HG02870 (cell line): ENCODE measurements around the gene FAM3A.
"Not testable (repeated sequence)": the region's sequence is repeated elsewhere in the genome, so short reads cannot be mapped to it uniquely, and the experiment has no call there.

ENCODE experiments used
- ATAC-seq: cut with Tn5 transposase; IDR thresholded peaks from one replicate; pipeline ENCODE4 v1.9.1; 2021; ENCODE audit warnings: mild to moderate bottlenecking, moderate library complexity; ENCODE audit not compliant: unreplicated experiment

Gene FAM3A

DNA sequence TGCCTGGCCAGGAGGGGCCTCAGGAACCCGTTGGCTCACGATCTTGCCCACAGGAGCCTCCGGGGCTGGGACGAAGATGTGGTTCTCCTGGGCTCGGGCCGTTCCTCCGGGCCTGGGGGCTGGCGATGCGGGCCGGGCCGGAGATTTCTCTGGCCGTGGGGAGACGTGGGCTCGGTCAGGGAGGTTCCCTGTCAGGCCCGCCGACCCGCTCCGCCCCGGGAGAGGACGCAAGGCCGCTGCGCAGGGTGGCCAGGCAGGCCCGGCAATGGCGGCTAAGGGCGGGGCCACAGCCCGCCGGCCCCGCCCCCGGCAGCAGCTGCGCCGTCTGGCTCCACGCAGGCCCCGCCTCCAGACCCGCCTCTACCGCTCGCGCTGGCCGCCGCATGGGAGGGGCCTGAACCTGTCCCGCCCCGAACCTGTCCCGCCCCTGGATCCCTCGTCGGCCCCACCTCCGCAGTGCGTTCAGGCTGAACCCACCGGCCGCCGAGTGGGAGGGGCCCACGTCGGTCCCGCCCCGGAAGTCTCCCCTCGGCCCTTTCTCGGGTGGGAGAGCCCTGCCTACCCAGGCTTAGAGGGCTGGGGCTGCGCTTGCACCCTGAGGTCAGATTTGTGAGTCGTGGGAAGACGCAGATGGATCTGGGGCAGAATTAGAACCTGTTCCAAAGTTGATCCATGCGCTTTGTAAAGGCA is at the start of gene FAM3A:
Gene FAM3A (minus strand): TSS at position 267 of the 690 bp plus-strand sequence. CDS start 460 bp downstream, outside the sequence.
- ATAC-seq: peak; percentile 76

- not testable (repeated sequence) for ATAC-seq
Observed at GRCh38 chrX:154562295-154562694, 46.3 kb upstream of the FAM3A start.

DNA sequence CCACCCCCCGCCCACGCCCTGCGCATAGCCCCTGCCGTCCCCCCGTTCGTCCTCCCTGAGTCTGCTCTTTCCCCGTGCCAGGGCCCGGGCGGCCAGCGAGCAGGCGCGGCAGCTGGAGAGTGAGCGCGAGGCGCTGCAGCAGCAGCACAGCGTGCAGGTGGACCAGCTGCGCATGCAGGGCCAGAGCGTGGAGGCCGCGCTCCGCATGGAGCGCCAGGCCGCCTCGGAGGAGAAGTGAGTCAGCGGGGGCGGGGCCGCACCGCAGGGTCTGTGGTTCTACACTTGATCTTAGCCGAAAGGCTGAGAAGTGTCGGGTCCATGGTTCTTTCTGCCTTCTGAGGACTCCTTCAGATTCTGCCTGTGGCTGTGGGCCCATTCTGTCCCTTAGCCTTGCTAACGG is 44.3 kb upstream of the FAM3A start:
- ATAC-seq: not testable (repeated sequence)

- ATAC-seq: not testable (repeated sequence)
Observed at GRCh38 chrX:154558896-154559295, 42.9 kb upstream of the FAM3A start.

DNA sequence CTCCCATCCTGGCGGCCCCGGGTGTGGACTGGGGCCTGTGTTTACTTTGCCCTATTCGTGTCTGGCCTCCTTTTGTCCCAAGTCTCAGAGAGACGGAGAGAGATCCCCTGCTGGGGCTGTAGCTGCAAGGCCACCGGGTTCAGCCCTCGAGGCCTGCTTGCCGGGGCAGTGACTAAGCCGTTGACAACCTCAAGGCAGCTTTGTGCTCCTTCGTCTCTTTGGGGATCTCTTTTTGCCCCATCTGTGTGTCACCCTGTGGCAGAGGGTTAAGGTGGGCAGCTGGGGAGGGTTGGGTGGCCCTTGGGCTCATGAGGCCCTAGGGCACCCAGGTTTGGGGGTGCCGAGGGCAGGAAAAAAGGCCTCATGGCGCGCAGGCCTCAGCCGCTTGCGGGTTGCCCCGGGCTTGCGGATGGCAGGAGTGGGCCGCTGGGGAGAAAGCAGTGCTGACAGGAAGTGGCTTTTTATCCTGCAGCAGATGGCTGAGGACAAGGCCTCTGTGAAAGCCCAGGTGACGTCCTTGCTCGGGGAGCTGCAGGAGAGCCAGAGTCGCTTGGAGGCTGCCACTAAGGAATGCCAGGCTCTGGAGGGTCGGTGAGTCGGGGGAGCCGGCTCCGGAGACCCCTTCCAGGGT is 42.1 kb upstream of the FAM3A start:
- ATAC-seq: not testable (repeated sequence)

- ATAC-seq: not testable (repeated sequence)
Observed at GRCh38 chrX:154552112-154552806, 36.2 kb upstream of the FAM3A start.

GRCh38 chrX:154549766-154550165 is 33.7 kb upstream of the FAM3A start:
- no peak for ATAC-seq

DNA sequence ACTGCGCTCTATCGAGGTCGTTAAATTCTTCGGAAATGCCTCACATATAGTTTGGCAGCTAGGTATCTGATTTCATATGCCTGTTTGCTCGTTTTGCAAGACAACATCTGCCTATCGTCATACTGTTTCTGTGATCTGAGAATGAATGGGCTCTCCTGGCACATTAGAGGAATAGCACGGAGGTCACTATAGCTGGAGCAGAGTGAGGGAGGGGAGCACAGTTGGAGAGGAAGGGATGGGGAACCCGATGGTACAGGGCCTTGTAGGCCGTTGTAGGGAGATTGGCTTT is 31.9 kb upstream of the FAM3A start:
- no peak for ATAC-seq

DNA sequence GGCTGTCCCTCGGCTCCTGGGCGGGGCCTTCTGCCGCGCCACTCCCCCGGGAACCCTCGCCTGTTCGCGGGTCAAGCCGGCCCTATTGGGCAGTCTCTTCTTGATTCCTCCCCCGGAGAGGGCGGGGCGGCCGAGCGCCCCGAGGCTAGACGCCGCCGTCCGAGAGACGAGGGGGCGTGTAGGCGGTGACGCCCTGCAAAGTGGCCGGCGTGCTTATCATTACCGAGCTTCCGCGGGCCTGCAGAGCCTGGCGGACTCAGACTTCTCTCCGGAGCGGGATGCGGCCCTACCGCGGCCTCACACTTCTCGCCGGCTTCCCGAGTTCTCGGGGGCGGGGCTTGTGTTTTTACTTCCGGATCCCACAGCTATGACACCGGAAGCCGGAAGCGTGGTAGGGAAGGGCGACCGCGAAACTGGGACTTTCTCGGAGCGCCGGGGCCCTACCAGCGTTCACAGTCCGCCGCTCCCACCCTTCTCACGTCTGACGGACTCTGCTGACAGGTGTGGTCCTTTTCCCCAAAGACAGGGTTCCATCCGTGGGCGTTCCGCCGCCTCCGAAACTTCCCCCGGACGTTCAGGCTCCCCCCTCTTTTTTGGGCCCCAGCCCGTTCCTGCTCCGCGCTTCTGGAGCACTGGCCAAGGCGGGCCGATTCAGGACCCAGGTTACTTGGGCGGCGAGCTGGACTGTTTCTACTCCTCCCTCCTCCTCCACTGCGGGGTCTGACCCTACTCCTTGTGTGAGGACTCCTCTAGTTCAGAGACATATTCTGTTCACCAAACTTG is 31.4 kb upstream of the FAM3A start, which contains the start of gene IKBKG:
Gene IKBKG (plus strand): TSS at position 376 of the 783 bp plus-strand sequence. CDS start 4,383 bp downstream, outside the sequence.
- peak; percentile 72 for ATAC-seq

- ATAC-seq: peak; percentile 29
Observed at GRCh38 chrX:154546354-154547244, 30.6 kb upstream of the FAM3A start, which contains the start of gene G6PD. G6PD (minus strand) TSS chrX:154546846; CDS start chrX:154546155, 691 bp downstream.

GRCh38 chrX:154545673-154546274 is 29.7 kb upstream of the FAM3A start:
- ATAC-seq: no peak

DNA sequence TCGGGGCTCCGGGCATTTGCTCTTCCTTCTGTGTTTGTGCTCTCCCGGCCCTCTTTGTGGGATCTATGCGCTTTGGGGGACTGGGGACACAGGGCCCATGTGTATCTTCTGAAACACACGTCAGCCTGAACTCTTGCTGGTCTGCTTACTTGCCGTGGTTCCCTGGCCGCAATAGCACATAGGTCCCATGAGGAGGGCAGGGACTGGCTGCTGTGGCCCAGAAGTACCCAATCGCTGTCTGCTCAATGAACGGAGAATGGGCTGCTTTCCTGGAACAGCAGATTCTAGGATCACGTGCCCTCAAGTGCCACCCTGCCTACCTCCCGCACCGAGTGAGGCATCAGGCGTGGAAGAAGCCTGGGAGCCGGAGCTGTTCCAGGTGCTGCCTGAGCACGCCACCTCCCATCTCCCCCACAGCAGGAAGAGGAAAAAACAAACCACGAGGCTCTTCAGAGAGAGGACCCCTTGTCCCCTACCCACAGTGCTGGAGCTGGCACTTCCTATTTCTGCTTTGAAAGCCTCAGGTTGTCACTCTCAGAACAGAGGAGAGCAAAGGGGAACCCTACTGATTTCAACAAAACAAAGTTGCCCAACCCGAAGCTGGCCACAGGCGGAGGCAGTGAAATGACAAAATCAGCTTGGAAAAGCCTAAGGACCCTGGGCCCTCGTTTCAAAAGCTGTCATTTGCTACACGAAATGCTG is 26.8 kb upstream of the FAM3A start:
- ATAC-seq: no peak

GRCh38 chrX:154541896-154542722 is 26.1 kb upstream of the FAM3A start:
- ATAC-seq: no peak

GRCh38 chrX:154541589-154541895 is 25.5 kb upstream of the FAM3A start:
- no peak for ATAC-seq

DNA sequence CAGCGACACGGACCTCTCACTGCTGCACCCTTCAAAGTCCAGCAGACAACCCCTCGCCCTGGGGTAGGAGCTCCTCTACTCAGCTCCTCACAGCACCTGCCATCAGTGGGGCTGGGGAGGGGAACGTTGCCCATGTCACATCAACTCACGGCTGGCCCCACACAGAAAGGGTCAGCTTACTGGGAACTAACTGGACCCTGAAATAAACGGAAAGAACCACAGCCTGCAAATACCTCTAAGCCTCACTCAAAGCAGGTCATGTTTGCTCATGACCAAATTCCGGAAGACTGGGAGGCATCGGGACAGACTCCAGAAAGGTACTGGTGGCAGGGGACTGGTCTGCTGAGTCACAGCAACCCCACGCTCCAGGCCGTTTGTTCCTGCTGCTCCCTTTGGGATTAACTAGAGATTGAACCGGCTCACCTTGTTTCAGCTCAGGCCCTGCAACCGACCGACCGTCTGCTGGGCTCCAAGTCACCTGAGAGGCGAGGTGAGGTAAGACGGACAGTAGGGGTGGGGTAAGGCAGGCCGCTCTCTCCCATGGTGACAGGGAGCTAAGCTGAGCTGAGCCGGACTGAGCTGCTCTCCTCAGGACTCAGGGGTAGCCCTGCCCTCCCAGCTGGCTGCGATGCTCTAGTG is 25.0 kb upstream of the FAM3A start:
- ATAC-seq: no peak

GRCh38 chrX:154540365-154540764 is 24.3 kb upstream of the FAM3A start:
- ATAC-seq: not testable (repeated sequence)

DNA sequence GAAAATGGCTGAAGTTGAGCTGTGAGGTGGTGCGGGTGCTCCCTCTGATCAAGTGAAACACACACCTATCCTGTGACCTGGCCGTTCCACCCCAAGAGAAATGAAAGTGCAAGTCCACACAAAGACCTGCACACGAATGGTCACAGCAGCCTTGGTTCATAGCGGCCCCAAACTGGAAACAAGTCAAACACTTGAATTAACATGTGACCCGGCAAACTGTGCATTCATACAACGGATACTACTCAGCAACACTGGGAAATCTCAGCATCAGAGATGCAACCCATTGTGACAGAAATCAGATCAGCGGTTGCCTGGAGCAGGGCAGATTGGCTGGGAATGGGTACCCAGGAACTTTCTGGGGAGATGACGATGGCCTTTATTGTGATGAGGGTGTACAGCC is 23.0 kb upstream of the FAM3A start:
- no peak for ATAC-seq

- no peak for ATAC-seq
Observed at GRCh38 chrX:154535892-154536291, 19.9 kb upstream of the FAM3A start.
